CD4-positive, alpha-beta T cell treated with Interferon alpha-2 for 1 hour (primary cell): Measurements from ENCODE around the gene RRP8.

Experiments
- DNase-seq, 2 donors: peaks; one replicate each; pipeline ENCODE4 v3.0.0-alpha.2; 2020 to 2022

The RRP8 gene

GRCh38 chr11:6603287-6604080, at the start of gene RRP8, which contains the start of gene ILK:
Gene RRP8, minus strand, starts transcription at chr11:6603616. Its CDS starts 114 bp downstream, at chr11:6603502.
Gene ILK, plus strand, starts transcription at chr11:6603774. Its CDS starts 498 bp downstream, at chr11:6604272.
- DNase-seq, result peak; percentile 87 to 93

DNA sequence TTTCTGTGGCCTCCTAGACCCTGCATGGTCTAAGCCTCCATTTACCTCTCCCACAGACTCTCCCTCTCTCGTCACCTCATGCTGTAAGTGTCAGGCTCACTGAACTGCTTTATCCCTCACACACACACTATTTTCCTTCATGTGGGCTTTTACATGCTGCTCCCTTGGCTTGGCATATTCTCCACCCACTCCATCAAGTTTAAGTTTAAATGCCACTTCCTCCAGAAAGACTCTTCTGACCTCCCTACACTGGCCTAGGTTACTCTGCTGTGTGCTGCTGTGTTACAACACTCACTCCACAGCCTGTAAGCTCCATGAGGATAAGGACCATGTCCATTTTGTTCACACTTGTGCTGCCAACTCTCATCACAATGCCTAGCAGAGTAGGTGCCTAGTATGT, 49.7 kb upstream of the RRP8 start:
- no peak for DNase-seq

- DNase-seq, result no peak
These were observed 48.8 kb upstream of the RRP8 start for GRCh38 chr11:6652182-6652581.

DNA sequence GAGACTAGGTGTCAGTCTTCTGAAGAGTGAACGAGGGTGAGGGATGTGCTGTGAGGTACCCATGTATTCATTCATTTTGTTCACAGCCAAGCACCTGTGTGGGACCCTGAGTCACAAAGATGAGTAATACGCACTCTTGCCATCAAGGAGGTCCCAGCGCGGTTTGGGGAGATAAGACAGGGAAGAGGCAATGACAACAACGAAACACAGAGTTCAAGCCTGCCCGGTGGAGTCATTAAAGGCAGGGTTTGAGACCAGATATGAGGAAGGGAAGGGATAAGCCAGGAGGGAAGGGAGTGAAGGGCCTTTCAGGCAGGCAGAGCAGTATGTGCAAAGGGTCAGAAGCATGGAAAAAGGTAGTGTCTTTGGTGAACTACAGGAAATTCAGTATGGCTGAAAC, 47.6 kb upstream of the RRP8 start:
- no peak for DNase-seq

DNA sequence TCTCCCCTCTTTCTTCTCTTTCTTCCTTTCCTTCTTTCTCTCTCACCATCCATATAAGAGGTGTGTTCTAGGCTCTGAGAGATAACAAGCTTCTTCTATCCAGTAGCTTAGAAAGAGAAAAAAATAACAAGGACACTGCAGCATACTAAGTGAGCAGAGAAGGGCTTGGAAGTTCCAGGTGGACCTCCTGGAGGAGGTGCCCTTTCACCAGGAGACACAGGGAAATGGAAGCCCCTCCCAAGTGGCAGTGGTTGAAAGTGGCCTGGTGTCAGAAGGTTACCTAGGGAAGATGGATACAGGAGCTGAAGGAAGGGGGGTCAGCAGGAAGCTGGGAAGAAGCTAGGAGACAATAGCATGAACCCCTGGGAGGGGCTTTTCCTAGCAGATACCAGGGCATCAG, 46.7 kb upstream of the RRP8 start:
- no peak for DNase-seq

DNA sequence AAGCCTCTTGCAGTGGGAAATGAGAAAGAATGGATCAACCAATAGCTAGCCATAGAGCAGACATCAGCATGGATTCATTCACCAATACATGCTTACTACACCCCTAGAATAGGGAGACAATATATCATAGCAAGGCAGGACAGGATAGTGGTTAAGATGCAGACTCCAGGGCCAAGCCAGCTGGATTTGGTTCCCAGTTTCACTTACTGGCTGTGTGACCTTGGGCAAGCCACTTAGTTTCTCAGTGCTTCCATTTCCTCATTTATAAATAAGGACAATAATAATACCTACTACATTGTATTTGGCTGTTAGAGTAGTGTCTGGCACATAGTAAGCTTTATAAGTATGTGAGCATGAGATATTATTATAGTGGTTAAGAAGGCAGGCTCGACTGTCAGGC, 45.1 kb upstream of the RRP8 start:
- no peak for DNase-seq

GRCh38 chr11:6647836-6648235, 44.4 kb upstream of the RRP8 start:
- DNase-seq, result no peak

- DNase-seq, result peak; percentile 26 to 45
These were observed 43.7 kb upstream of the RRP8 start for GRCh38 chr11:6646918-6647679.

DNA sequence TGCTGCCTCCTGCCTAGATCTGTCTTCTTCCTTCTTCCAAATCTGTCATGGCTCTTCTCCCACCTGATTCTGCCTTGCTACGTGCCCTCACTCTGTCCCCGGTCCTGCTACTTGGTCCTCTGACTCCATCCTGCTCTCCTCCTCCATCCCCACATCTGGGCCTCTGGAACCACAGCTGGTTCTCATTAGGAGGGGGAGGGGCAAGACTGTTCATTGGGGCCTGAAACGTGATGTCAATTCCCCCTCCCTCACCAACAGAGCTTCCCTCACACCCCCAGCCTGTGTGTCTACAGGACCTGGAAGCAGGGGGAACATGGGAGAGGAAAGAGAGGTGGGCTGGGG, 43.1 kb upstream of the RRP8 start:
- DNase-seq, result no peak

- DNase-seq, result no peak
These were observed 42.7 kb upstream of the RRP8 start for GRCh38 chr11:6646071-6646470.

GRCh38 chr11:6642957-6643356, 39.5 kb upstream of the RRP8 start:
- no peak for DNase-seq

- DNase-seq, result no peak
These were observed 37.7 kb upstream of the RRP8 start for GRCh38 chr11:6640985-6641701.

- DNase-seq, result no peak
These were observed 36.9 kb upstream of the RRP8 start for GRCh38 chr11:6640036-6640984.

GRCh38 chr11:6638429-6638828, 35.0 kb upstream of the RRP8 start:
- DNase-seq, result no peak

GRCh38 chr11:6637871-6638270, 34.5 kb upstream of the RRP8 start:
- no peak for DNase-seq

DNA sequence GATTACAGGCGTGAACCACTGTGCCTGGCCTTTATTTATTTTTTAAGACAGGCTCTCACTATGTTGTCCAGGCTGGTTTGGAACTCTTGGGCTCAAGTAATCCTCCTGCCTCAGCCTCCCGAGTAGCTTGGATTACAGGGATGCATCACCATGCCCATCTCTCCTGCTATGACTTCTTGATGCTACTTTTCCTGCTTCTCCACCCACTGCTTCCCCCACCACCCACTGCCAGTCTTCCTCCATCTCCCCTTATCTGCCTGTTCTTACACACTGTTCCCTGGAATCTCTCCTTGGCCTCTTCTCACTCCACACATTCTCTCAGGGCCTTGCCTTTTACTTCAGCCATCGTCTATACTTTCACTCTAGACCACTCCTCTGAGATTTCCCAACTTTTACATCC, 33.1 kb upstream of the RRP8 start:
- DNase-seq, result no peak

DNA sequence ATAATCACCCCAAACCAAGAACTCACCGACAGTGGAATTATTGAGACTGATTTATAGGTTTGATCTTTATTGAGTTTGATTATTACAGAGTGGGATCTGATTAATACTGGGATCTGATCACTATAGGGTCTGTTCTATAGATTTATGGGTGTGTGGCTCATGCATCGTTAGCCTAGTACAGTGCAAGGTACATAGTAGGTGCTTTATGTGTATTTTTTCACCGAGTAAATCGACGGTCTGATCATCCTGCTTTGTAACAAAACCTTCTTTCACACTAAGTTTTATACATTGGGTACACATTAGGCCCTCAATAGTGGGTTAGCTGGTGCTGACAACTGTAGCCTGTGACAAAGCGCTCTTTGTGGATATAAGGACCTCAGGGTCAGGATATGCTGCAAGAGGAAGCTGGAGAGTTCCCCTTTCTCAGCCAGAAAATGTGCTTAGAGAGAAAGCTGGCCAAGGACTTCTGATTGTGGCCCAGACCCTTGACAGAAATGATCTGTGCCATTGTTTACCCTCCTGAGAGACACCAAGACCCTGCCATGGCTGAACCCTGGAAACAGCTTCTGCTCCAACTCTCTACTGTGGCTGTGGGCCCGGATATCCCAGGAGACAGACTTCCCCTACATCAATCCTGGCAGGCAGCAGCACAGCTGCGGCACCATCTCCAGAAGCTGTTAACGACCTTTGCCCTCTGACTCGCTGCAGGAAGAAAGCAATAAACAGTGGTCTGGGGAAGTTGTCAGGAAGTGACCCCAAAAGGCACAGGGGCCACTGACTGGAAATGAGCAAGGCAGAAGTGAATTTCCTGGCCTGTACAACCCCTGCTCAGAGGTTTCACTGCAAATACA, 31.9 kb upstream of the RRP8 start:
- DNase-seq, result peak in 1 of 2 donors; percentile 37

DNA sequence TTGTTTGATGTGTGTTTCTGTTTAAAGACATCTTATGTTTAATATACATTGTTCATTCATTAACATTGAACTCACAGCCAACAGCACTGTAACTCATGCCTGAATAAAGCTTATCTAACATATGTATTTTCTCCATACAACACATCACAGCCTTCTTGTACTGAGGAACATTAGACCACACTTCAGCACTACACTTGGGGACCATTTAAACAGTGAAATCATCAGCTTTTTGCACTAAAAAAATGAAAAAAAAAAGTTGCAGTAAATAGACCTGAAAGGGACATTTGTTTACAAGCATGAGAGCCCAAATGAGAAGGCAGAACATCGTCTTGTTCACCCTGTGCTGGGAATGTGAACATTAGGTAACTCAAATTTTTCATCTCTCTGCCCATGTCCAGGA, 31.1 kb upstream of the RRP8 start:
- DNase-seq, result no peak

GRCh38 chr11:6633422-6634408, 30.3 kb upstream of the RRP8 start:
- DNase-seq, result no peak
